ENCODE data around the gene ZNF813. TPM values are rescaled to one million over a fixed set of nuclear protein-coding genes. Genes with fewer than 3 reads are reported as not detected.

Gene ZNF813
- total RNA-seq, 1 experiment from 2014 or later, result 3.5 TPM

GRCh38 chr19:53520547-53521372, 53.2 kb downstream of the ZNF813 start:
- Histone ChIP-seq H2AFZ (ENCODE audit: low read length) (peak overlapping the region; percentile 99), H3K27ac (ENCODE audit: low read length) (peak overlapping the region; percentile 34; the same call in 1 of the 2 replicates), H3K9me2 (replicated peaks; ENCODE audit: low read length) (no peaks in the 10 kb centered on the region), H3K4me1 (ENCODE audit: insufficient read depth, low read length) (peaks cover 5% of the 10 kb centered on the region; the same call in 1 of the 2 replicates), H4K20me1 (ENCODE audit: low read length) (no peaks in the 10 kb centered on the region), H3K9ac (ENCODE audit: low read length) (peak overlapping the region; percentile 83), H3K4me2 (ENCODE audit: low read length) (peak overlapping the region; percentile 93), H3K4me3 (ENCODE audit: low read length) (peak overlapping the region; percentile 91), H3K79me2 (ENCODE audit: low read length) (peaks cover 25% of the 10 kb centered on the region), H3K36me3 (ENCODE audit: low read depth, low read length) (peaks cover 14% of the 10 kb centered on the region), H3F3A (ENCODE audit: low read length, unreplicated experiment) (no peaks in the 10 kb centered on the region), H3K27me3 (ENCODE audit: low read length) (no peaks in the 10 kb centered on the region), H3K9me3 (ENCODE audit: low read length) (peaks cover 5% of the 10 kb centered on the region; the same call in 1 of the 2 replicates)
- no peak for TF ChIP-seq EZH2 (IDR thresholded peaks at IDR 0.05; ENCODE audit: low read length, unreplicated experiment)
- TF ChIP-seq CTCF (conservative IDR thresholded peaks at IDR 0.05; ENCODE audit: low read depth, low read length), result no peak
- TF ChIP-seq EZH2phosphoT487 (IDR thresholded peaks at IDR 0.05; ENCODE audit: borderline replicate concordance, low read length), result no peak
- BruUV-seq (replicated peaks), result no TSS peak
- ChIA-PET CTCF (no interaction called here), POLR2A (ENCODE audit: unreplicated experiment) (interaction anchor here (0.6 kb wide), 2 partner anchors 187 to 347 kb away, joined by 3 to 5 read pairs; partner anchors contain the start of genes MYADM and ZNF845)
- DNase-seq (peak; percentile 99), ATAC-seq (peak; percentile 99)
- intact Hi-C loops (cut with micrococcal nuclease), result loop anchor here (1.0 to 2.0 kb wide), 2 partner anchors 24 to 132 kb away; no protein-coding TSS in a partner anchor

- peaks cover 20% of the 10 kb centered on the region for H3K36me3 ChIP-seq (ENCODE audit: low read depth, low read length)
- H3K9ac ChIP-seq (ENCODE audit: low read length), result peak overlapping the region; percentile 83
- no peaks in the 10 kb centered on the region for H3K9me2 ChIP-seq (replicated peaks; ENCODE audit: low read length)
- peak overlapping the region; percentile 34; the same call in 1 of the 2 replicates for H3K27ac ChIP-seq (ENCODE audit: low read length)
- intact Hi-C loops (cut with micrococcal nuclease), result loop anchor here (2.0 kb wide), 1 partner anchor 23 kb away; no protein-coding TSS in a partner anchor
- CTCF ChIA-PET, result no interaction called here
- H3K4me2 ChIP-seq (ENCODE audit: low read length), result peak overlapping the region; percentile 93
- peaks cover 8% of the 10 kb centered on the region; the same call in 1 of the 2 replicates for H3K9me3 ChIP-seq (ENCODE audit: low read length)
- POLR2A ChIA-PET (ENCODE audit: unreplicated experiment), result interaction anchor here (0.6 kb wide), 1 partner anchor 188 kb away, joined by 3 read pairs; the partner anchor contains the start of gene ZNF845
- H2AFZ ChIP-seq (ENCODE audit: low read length), result peak overlapping the region; percentile 99
- DNase-seq (peak; percentile 12), ATAC-seq (peak; percentile 35)
- H3K4me1 ChIP-seq (ENCODE audit: insufficient read depth, low read length), result peaks cover 5% of the 10 kb centered on the region; the same call in 1 of the 2 replicates
- H4K20me1 ChIP-seq (ENCODE audit: low read length), result no peaks in the 10 kb centered on the region
- peak overlapping the region; percentile 91 for H3K4me3 ChIP-seq (ENCODE audit: low read length)
- H3K27me3 ChIP-seq (ENCODE audit: low read length), result no peaks in the 10 kb centered on the region
- H3K79me2 ChIP-seq (ENCODE audit: low read length), result peaks cover 29% of the 10 kb centered on the region
- no peak for TF ChIP-seq EZH2phosphoT487 (IDR thresholded peaks at IDR 0.05; ENCODE audit: borderline replicate concordance, low read length)
- no peak for TF ChIP-seq CTCF (conservative IDR thresholded peaks at IDR 0.05; ENCODE audit: low read depth, low read length)
- TF ChIP-seq EZH2 (IDR thresholded peaks at IDR 0.05; ENCODE audit: low read length, unreplicated experiment), result no peak
- BruUV-seq (replicated peaks), result TSS peak; percentile 79
- no peaks in the 10 kb centered on the region for H3F3A ChIP-seq (ENCODE audit: low read length, unreplicated experiment)
Measured at GRCh38 chr19:53521373-53522202, 54.1 kb downstream of the ZNF813 start.

Data from PC-3 (cell line).